ENCODE data around the gene KLF11.

KLF11 gene

DNA sequence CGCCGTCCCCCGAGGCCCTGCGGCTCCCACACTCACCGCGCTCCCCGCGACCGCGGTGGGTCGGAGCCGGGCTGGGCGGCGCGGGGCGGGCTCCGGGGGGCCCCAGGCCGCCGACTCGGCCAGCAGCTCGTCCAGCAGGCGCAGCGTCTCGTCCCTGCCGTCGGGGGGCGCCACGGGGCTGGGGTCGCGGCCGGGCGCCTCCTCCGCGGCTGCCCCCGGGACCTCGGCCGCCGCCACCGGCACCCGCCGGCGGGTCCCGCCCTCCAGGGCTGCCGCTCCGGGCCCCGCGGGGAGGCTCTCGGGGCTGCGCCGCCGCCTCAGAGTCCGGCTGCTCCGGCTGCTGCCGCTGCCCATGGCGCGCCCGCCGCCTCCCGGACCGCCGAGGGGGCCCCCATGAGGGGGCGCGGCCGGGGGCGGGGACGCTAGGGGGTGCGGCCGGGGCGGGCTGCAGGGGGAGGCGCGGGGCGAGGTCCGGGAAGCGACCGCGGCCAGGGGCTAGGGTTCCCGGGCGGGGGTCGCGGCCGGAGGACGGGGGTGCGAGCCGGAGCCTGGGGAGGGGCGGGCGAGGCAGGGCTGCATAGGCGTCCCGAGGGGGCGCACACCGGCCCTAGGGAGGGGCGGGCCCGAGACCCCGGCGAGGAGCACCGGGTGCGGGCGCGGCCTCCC, 36.7 kb downstream of the KLF11 start, which contains the start of gene CYS1:
Gene CYS1, minus strand, starts transcription at position 542 of the 666 bp plus-strand sequence. Its CDS starts 188 bp downstream, at position 354.
- TF ChIP-seq, protein P1, sequence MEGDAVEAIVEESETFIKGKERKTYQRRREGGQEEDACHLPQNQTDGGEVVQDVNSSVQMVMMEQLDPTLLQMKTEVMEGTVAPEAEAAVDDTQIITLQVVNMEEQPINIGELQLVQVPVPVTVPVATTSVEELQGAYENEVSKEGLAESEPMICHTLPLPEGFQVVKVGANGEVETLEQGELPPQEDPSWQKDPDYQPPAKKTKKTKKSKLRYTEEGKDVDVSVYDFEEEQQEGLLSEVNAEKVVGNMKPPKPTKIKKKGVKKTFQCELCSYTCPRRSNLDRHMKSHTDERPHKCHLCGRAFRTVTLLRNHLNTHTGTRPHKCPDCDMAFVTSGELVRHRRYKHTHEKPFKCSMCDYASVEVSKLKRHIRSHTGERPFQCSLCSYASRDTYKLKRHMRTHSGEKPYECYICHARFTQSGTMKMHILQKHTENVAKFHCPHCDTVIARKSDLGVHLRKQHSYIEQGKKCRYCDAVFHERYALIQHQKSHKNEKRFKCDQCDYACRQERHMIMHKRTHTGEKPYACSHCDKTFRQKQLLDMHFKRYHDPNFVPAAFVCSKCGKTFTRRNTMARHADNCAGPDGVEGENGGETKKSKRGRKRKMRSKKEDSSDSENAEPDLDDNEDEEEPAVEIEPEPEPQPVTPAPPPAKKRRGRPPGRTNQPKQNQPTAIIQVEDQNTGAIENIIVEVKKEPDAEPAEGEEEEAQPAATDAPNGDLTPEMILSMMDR (IDR thresholded peaks at IDR 0.05; ENCODE audit: insufficient read depth, low read depth, low read length, missing control alignments): peak; percentile 22
- peak; percentile 33 for DNase-seq (ENCODE audit: low read depth)
- H3K4me3 ChIP-seq (ENCODE audit: low read depth, low read length): peak within 1 kb of the TSS; percentile 48

DNA sequence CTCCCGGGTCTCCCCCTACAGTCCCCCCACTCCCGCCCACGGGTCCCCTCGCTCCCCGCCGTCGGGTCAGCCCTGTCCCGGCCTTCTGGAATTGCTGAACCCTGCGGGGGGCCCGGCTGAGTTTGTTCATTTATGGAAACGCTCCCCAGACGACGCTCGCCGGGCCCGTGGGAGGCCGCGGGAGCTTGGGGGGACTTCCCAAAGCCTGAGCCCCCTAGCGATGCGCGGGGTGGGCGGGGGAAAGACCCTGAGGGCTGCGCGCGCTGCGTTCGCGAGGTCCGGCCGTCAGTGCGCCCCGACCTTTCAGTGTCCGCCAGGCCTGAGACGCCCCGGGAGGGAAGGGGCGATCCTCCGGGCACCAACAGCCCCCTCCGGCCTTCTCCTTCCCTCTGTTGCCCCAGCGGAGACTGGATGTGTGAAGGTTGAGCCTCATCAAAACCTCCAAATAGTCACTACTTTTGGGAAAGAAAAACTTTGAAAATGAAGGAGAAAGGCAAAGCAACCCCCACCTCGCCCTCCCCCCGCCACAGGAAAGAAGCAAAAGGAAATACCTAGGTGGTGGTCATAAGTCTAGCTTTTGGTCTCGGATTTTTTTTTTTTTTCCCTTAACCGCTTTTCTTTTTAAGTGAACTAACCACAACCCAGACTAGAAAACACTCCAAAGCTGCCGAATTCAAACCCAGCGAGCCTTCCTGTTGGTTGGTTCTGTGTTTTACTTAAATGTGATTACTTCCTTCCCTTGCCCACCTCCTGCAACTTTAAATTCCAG, 37.4 kb downstream of the KLF11 start:
- TF ChIP-seq, protein P1 (IDR thresholded peaks at IDR 0.05; ENCODE audit: insufficient read depth, low read depth, low read length, missing control alignments): no peak
- peak overlapping the region; percentile 48 for H3K4me3 ChIP-seq (ENCODE audit: low read depth, low read length)

DNA sequence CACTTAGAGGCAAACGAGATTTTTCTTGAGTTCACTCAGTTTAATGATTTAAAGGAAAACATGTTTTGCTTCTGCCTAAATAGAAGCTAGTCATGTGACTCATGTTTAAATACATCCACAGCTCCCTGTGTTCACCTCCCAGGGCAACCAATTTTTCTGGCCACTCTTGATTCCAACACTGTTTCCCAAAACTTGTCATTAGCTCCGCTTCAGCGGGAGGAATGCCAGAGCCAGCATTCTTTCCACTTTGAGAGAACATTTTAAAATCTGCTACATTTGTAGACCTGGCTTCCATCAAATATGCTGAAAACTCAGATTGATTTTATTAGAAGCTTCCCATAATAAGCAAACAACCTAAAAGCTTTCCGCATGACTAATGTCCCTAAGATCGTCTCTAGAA, 39.7 kb downstream of the KLF11 start:
- no peak for DNase-seq (ENCODE audit: low read depth)
- TF ChIP-seq, protein P1 (IDR thresholded peaks at IDR 0.05; ENCODE audit: insufficient read depth, low read depth, low read length, missing control alignments): no peak
- no peak overlapping the region for H3K4me3 ChIP-seq (ENCODE audit: low read depth, low read length)

More for the DNA sequence above, 37.4 kb downstream of the KLF11 start:
- peak; percentile 67 for DNase-seq (ENCODE audit: low read depth)

DNA sequence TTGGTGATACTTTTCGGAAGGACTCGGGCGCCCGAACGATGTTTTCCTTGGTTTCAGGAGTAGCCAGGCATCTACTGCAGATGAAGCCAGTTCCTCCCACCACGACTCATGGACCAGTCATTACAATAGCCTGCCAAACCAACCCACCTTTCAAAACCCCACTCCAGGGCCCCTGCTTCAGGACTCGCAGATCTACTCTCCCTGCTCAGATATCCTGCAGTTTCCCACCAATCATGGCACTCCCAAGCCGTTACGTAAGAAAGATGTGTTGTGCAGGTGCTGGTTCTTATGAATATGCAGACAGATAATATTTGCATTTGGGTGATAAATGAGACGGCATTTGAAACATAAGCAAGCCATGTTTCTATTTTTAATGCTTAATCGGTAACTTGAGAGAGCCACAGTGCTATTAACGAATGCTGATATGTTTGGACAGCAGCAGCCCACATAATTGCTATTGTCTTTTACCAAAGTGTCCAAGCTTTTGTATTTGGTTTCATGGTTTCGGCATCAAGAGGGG, 40.4 kb downstream of the KLF11 start:
- H3K4me3 ChIP-seq (ENCODE audit: low read depth, low read length): no peak overlapping the region
- TF ChIP-seq, protein P1 (IDR thresholded peaks at IDR 0.05; ENCODE audit: insufficient read depth, low read depth, low read length, missing control alignments): no peak
- peak; percentile 65 for DNase-seq (ENCODE audit: low read depth)

DNA sequence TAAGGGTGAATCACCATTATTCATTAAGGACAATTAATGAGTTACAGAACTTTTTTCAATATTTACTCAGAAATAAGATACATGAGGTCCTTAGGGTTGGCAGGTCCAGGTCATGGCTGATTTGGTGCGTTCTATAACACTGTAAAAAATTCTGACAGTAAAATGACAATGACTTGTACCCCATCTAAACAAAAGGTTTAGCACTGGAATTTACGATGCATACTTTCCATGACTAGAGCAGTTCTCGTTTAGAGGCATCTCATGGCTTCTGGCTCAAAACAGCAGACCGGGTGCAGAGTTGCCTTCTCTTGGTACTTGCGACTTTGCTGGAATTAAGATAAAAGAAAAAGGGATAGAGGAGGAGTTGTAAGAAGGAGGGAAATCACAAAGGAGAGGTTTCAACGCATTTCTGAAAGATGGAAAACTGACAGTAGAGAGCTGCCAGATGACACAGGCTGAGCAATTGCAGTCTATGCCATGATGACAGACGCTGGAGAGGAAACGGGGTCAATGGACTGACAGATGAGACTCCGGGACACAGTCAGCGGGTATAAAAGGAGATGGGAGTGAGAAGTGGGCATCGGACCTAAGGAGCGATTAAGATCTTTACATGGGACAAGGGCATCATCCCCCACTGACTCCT, 41.0 kb downstream of the KLF11 start:
- H3K4me3 ChIP-seq (ENCODE audit: low read depth, low read length): no peak overlapping the region
- TF ChIP-seq, protein P1 (IDR thresholded peaks at IDR 0.05; ENCODE audit: insufficient read depth, low read depth, low read length, missing control alignments): no peak
- no peak for DNase-seq (ENCODE audit: low read depth)

DNA sequence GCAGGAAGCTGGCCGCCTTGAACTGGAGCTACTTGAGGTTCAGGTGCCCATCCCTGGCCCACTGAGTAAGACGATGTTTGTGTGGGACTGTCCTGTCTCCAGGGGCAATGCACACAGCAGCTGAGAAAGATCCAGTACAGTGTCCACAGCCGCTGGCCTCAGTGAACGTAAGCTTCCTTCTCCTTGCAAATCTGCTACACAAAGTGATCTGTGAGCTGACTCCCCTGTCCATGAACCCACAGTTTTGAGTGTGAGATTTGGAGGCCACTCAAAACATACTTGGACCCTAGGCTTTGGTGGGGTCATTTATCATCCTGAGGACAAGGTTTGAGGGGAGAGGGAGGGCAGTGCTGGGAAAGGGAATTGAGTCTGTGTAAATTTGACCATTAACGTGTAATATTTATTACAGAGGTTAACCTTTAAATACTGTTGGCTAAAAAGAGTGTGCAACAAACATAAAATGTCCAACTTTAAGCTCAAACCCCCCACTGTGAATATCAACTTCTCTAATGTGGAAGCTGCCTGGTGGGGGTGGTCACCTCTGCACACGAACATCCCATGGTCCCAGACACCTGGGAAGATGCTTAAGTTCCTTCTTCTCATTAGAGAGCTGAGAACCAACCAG, 41.8 kb downstream of the KLF11 start:
- H3K4me3 ChIP-seq (ENCODE audit: low read depth, low read length): no peak overlapping the region
- no peak for DNase-seq (ENCODE audit: low read depth)
- TF ChIP-seq, protein P1 (IDR thresholded peaks at IDR 0.05; ENCODE audit: insufficient read depth, low read depth, low read length, missing control alignments): no peak

Data from GM12865 (cell line).